WTC11 (cell line): ENCODE results near the gene RPP21. TPM values are rescaled to one million over a fixed set of nuclear protein-coding genes. Genes with fewer than 3 reads are reported as not detected.

Experiments
- ATF3 ChIP-seq: sonication (generic); formaldehyde crosslinking; conservative IDR thresholded peaks from 2 replicates; pipeline ENCODE4 v1.8.1; 2022; ENCODE audit warnings: mild to moderate bottlenecking, missing genetic modification reagents
- CREB1 ChIP-seq: sonication (generic); formaldehyde crosslinking; IDR thresholded peaks from 2 replicates; pipeline ENCODE4 v1.8.0; 2023; ENCODE audit warnings: mild to moderate bottlenecking, missing genetic modification reagents
- ELF4 ChIP-seq: sonication (generic); formaldehyde crosslinking; IDR thresholded peaks from 2 replicates; pipeline ENCODE4 v1.8.1; 2022; ENCODE audit warnings: low read depth, mild to moderate bottlenecking, moderate library complexity, missing genetic modification reagents
- EMX1 ChIP-seq: fragments of 250-450 bp; sonication (Bioruptor Pico); IDR thresholded peaks from 2 replicates; pipeline ENCODE4 v1.8.0; 2021; ENCODE audit warnings: mild to moderate bottlenecking
- FOXJ3 ChIP-seq: sonication (generic); formaldehyde crosslinking; IDR thresholded peaks from 2 replicates; pipeline ENCODE4 v1.9.0; 2021; ENCODE audit warnings: missing genetic modification reagents, mild to moderate bottlenecking, borderline replicate concordance
- FOXP1 ChIP-seq: sonication (generic); formaldehyde crosslinking; IDR thresholded peaks from 2 replicates; pipeline ENCODE4 v1.8.0; 2022; ENCODE audit warnings: missing genetic modification reagents, mild to moderate bottlenecking, moderate library complexity, borderline replicate concordance
- GABPB1 ChIP-seq: sonication (generic); formaldehyde crosslinking; IDR thresholded peaks from 2 replicates; pipeline ENCODE4 v1.8.1; 2023; ENCODE audit warnings: mild to moderate bottlenecking, missing genetic modification reagents
- GRHL2 ChIP-seq: fragments of 250-450 bp; sonication (Bioruptor Pico); IDR thresholded peaks from 2 replicates; pipeline ENCODE4 v1.8.0; 2022; ENCODE audit warnings: mild to moderate bottlenecking, moderate library complexity; ENCODE audit not compliant: insufficient replicate concordance, severe bottlenecking
- IRF1 ChIP-seq: sonication (generic); formaldehyde crosslinking; IDR thresholded peaks from 2 replicates; pipeline ENCODE4 v1.8.0; 2023; ENCODE audit warnings: missing genetic modification reagents
- MAX ChIP-seq: sonication (generic); formaldehyde crosslinking; IDR thresholded peaks from 2 replicates; pipeline ENCODE4 v1.8.0; 2022; ENCODE audit warnings: mild to moderate bottlenecking, missing genetic modification reagents
- MYBL2 ChIP-seq: sonication (generic); formaldehyde crosslinking; IDR thresholded peaks from 2 replicates; pipeline ENCODE4 v1.8.1; 2023; ENCODE audit warnings: mild to moderate bottlenecking, moderate library complexity, missing genetic modification reagents
- NFE2L1 ChIP-seq: sonication (generic); formaldehyde crosslinking; IDR thresholded peaks from 2 replicates; pipeline ENCODE4 v1.8.1; 2023; ENCODE audit warnings: missing genetic modification reagents
- NFYB ChIP-seq: sonication (generic); formaldehyde crosslinking; conservative IDR thresholded peaks from 2 replicates; pipeline ENCODE4 v1.8.0; 2022; ENCODE audit warnings: low read depth, missing genetic modification reagents
- NR2C2 ChIP-seq: sonication (generic); formaldehyde crosslinking; IDR thresholded peaks from 2 replicates; pipeline ENCODE4 v1.8.0; 2022; ENCODE audit warnings: mild to moderate bottlenecking, missing genetic modification reagents
- SP1 ChIP-seq: sonication (generic); formaldehyde crosslinking; conservative IDR thresholded peaks from 2 replicates; pipeline ENCODE4 v1.8.1; 2022; ENCODE audit warnings: missing genetic modification reagents
- TEAD1 ChIP-seq: sonication (generic); formaldehyde crosslinking; IDR thresholded peaks from 2 replicates; pipeline ENCODE4 v1.8.0; 2022; ENCODE audit warnings: mild to moderate bottlenecking, missing genetic modification reagents
- USF2 ChIP-seq: sonication (generic); formaldehyde crosslinking; IDR thresholded peaks from 2 replicates; pipeline ENCODE4 v1.8.1; 2023; ENCODE audit warnings: mild to moderate bottlenecking, missing genetic modification reagents, moderate library complexity
- ZMAT4 ChIP-seq: fragments of 250-450 bp; sonication (Bioruptor Pico); IDR thresholded peaks from 2 replicates; pipeline ENCODE4 v1.9.0; 2021; ENCODE audit warnings: mild to moderate bottlenecking
- ZNF138 ChIP-seq: sonication (generic); formaldehyde crosslinking; conservative IDR thresholded peaks from 2 replicates; pipeline ENCODE4 v1.8.1; 2022; ENCODE audit warnings: mild to moderate bottlenecking, moderate library complexity, missing genetic modification reagents
- ZNF219 ChIP-seq: sonication (generic); formaldehyde crosslinking; IDR thresholded peaks from 2 replicates; pipeline ENCODE4 v1.8.0; 2023; ENCODE audit warnings: missing genetic modification reagents, mild to moderate bottlenecking, borderline replicate concordance
- ZNF232 ChIP-seq: sonication (generic); formaldehyde crosslinking; IDR thresholded peaks from 2 replicates; pipeline ENCODE4 v1.8.0; 2022; ENCODE audit warnings: mild to moderate bottlenecking, missing genetic modification reagents
- ZNF263 ChIP-seq: sonication (generic); formaldehyde crosslinking; IDR thresholded peaks from 2 replicates; pipeline ENCODE4 v1.8.1; 2022; ENCODE audit warnings: low read depth, mild to moderate bottlenecking, moderate library complexity, missing genetic modification reagents
- ZNF281 ChIP-seq: sonication (generic); formaldehyde crosslinking; IDR thresholded peaks from 2 replicates; pipeline ENCODE4 v1.8.0; 2023; ENCODE audit warnings: mild to moderate bottlenecking, missing genetic modification reagents
- ZNF416 ChIP-seq: fragments of 250-450 bp; sonication (Bioruptor Pico); IDR thresholded peaks from 2 replicates; pipeline ENCODE4 v1.9.0; 2021; ENCODE audit warnings: mild to moderate bottlenecking, inconsistent platforms
- ZNF423 ChIP-seq: fragments of 250-450 bp; sonication (Bioruptor Pico); IDR thresholded peaks from 2 replicates; pipeline ENCODE4 v2.1.2; 2022; ENCODE audit warnings: mild to moderate bottlenecking, moderate library complexity
- ZNF671 ChIP-seq: fragments of 250-450 bp; sonication (Bioruptor Pico); IDR thresholded peaks from 2 replicates; pipeline ENCODE4 v1.8.0; 2021; ENCODE audit warnings: mild to moderate bottlenecking
- total RNA-seq: library from RNA; stranded (reverse); gene quantifications from 3 replicates; pipeline ENCODE4 v1.2.3, GENCODE V29; 2021
- TF ChIP-seq, protein P1 (sequence below): sonication (generic); formaldehyde crosslinking; IDR thresholded peaks from 2 replicates; pipeline ENCODE4 v1.8.1; 2022; ENCODE audit warnings: mild to moderate bottlenecking, missing genetic modification reagents, moderate library complexity, borderline replicate concordance
- TF ChIP-seq, protein P2 (sequence below): sonication (generic); formaldehyde crosslinking; IDR thresholded peaks from 2 replicates; pipeline ENCODE4 v1.8.0; 2022; ENCODE audit warnings: mild to moderate bottlenecking, missing genetic modification reagents
- TF ChIP-seq, protein P3 (sequence below): sonication (generic); formaldehyde crosslinking; IDR thresholded peaks from 2 replicates; pipeline ENCODE4 v1.8.1; 2023; ENCODE audit warnings: mild to moderate bottlenecking, moderate library complexity, missing genetic modification reagents

Gene RPP21
- total RNA-seq, 1 experiment from 2014 or later = 64.1 TPM

GRCh38 chr6:30325873-30326525 is 19.0 kb upstream of the RPP21 start (continued):
- TF ChIP-seq GRHL2 (CRISPR knock-in tag) (no peak), ZNF138 (no peak), ZNF219 (CRISPR knock-in tag) (no peak; the same call in 1 of the 2 replicates), SP1 (CRISPR knock-in tag) (no peak), ZNF671 (no peak), MYBL2 (CRISPR knock-in tag) (peak; percentile 65; the same call in 1 of the 2 replicates), ZNF281 (CRISPR knock-in tag) (0 out of 2 replicates have a peak, but pooled peaks have one; percentile 69), EMX1 (no peak), NFE2L1 (CRISPR knock-in tag) (peak; percentile 51; the same call in 1 of the 2 replicates), CREB1 (CRISPR knock-in tag) (0 out of 2 replicates have a peak, but pooled peaks have one; percentile 64), ZNF423 (no peak), NR2C2 (CRISPR knock-in tag) (peak; percentile 12; the same call in 1 of the 2 replicates), TEAD1 (CRISPR knock-in tag) (0 out of 2 replicates have a peak, but pooled peaks have one; percentile 42), GABPB1 (CRISPR knock-in tag) (peak; percentile 59), ZNF416 (CRISPR knock-in tag) (no peak), ZMAT4 (CRISPR knock-in tag) (no peak), MAX (CRISPR knock-in tag) (peak; percentile 95), ELF4 (no peak), ZNF232 (CRISPR knock-in tag) (peak; percentile 17; the same call in 1 of the 2 replicates), ZNF263 (CRISPR knock-in tag) (no peak), USF2 (CRISPR knock-in tag) (no peak), ATF3 (CRISPR knock-in tag) (no peak), IRF1 (CRISPR knock-in tag) (peak; percentile 36; the same call in 1 of the 2 replicates), NFYB (0 out of 2 replicates have a peak, but pooled peaks have one; percentile 1), FOXJ3 (no peak), FOXP1 (CRISPR knock-in tag) (peak; percentile 65; the same call in 1 of the 2 replicates)
- TF ChIP-seq, protein P1, sequence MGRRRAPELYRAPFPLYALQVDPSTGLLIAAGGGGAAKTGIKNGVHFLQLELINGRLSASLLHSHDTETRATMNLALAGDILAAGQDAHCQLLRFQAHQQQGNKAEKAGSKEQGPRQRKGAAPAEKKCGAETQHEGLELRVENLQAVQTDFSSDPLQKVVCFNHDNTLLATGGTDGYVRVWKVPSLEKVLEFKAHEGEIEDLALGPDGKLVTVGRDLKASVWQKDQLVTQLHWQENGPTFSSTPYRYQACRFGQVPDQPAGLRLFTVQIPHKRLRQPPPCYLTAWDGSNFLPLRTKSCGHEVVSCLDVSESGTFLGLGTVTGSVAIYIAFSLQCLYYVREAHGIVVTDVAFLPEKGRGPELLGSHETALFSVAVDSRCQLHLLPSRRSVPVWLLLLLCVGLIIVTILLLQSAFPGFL (CRISPR knock-in tag) = peak; percentile 72; the same call in 1 of the 2 replicates
- TF ChIP-seq, protein P2, sequence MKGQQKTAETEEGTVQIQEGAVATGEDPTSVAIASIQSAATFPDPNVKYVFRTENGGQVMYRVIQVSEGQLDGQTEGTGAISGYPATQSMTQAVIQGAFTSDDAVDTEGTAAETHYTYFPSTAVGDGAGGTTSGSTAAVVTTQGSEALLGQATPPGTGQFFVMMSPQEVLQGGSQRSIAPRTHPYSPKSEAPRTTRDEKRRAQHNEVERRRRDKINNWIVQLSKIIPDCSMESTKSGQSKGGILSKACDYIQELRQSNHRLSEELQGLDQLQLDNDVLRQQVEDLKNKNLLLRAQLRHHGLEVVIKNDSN = peak; percentile 39; the same call in 1 of the 2 replicates
- TF ChIP-seq, protein P3, sequence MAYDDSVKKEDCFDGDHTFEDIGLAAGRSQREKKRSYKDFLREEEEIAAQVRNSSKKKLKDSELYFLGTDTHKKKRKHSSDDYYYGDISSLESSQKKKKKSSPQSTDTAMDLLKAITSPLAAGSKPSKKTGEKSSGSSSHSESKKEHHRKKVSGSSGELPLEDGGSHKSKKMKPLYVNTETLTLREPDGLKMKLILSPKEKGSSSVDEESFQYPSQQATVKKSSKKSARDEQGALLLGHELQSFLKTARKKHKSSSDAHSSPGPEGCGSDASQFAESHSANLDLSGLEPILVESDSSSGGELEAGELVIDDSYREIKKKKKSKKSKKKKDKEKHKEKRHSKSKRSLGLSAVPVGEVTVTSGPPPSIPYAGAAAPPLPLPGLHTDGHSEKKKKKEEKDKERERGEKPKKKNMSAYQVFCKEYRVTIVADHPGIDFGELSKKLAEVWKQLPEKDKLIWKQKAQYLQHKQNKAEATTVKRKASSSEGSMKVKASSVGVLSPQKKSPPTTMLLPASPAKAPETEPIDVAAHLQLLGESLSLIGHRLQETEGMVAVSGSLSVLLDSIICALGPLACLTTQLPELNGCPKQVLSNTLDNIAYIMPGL (CRISPR knock-in tag) = no peak
